HepG2 (cell line): ENCODE data around the gene CKMT2. TPM values are rescaled to one million over a fixed set of nuclear protein-coding genes. Genes with fewer than 3 reads are reported as not detected.

Experiments
- ATAC-seq: fragments of 200-7000 bp; cut with Tn5 transposase; 3 replicates; pipeline ENCODE4 v1.9.1; 2020; ENCODE audit warnings: mild to moderate bottlenecking, moderate library complexity
- BruUV-seq: library from RNA; stranded (reverse); fragments of 400-500 nt; replicated peaks from 2 replicates; lab custom pipeline; 2021; lab: Mats Ljungman, UMichigan
- CTCF ChIA-PET: fragments of 300-600 bp; formaldehyde crosslinking; extraction: SDS; loops from one replicate; lab custom pipeline; 2021; ENCODE audit warnings: low total read pairs, inconsistent platforms, low intra/inter-chr PET ratio; lab: Yijun Ruan, JAX
- POLR2A ChIA-PET: fragments of 350-600 bp; sonication (Branson Sonifier 250); formaldehyde crosslinking; loops from one replicate; lab custom pipeline; 2020; ENCODE audit warnings: antibody characterized with exemption, inconsistent platforms; lab: Yijun Ruan, JAX
- DNase-seq: peaks from one replicate; pipeline ENCODE4 v3.0.0-alpha.2; 2015; ENCODE audit warnings: low spot score
- FAIRE-seq: peaks from 3 replicates; lab custom pipeline; 2011; peaks lifted over from hg19 to GRCh38; lab: Jason Lieb, UNC
- H2AFZ ChIP-seq: one replicate; pipeline ENCODE4 v1.6.1; 2011; ENCODE audit warnings: low read length, inconsistent platforms
- H3K27ac ChIP-seq: fragments of 300-600 bp; 3 replicates; pipeline ENCODE4 v1.8.0; 2011; ENCODE audit warnings: mixed run types, mild to moderate bottlenecking, mixed read lengths, low read length, inconsistent platforms; ENCODE audit not compliant: insufficient read depth; ENCODE audit errors: extremely low read length
- H3K27me3 ChIP-seq, 2 experiments: fragments of 200-600 bp in 1 of 2; 2 replicates in 1 of 2; 3 replicates in 1 of 2; pipeline versions ENCODE4 v1.6.0 to v1.8.0; 2011; ENCODE audit warnings: low read length in 2 of 2, mild to moderate bottlenecking in 2 of 2, moderate library complexity in 2 of 2, inconsistent platforms in 1 of 2; ENCODE audit not compliant: insufficient read depth in 2 of 2, control insufficient read depth in 1 of 2
- H3K36me3 ChIP-seq, 2 experiments: fragments of 200-600 bp in 1 of 2; replicated peaks in 1 of 2; 2 replicates in 1 of 2; 3 replicates in 1 of 2; pipeline versions ENCODE4 v1.5.1 to v1.8.0; 2011; ENCODE audit warnings: low read length in 2 of 2, inconsistent platforms in 1 of 2; ENCODE audit not compliant: insufficient read depth in 2 of 2, control insufficient read depth in 1 of 2
- H3K4me1 ChIP-seq: 2 replicates; pipeline ENCODE4 v1.5.1; 2012; ENCODE audit warnings: low read length, inconsistent platforms; ENCODE audit not compliant: insufficient read depth
- H3K4me2 ChIP-seq: 2 replicates; pipeline ENCODE4 v1.6.0; 2011; ENCODE audit warnings: low read depth, low read length, inconsistent platforms
- H3K4me3 ChIP-seq, 3 experiments: fragments of 200-600 bp in 1 of 3; sonication (generic), shearing (Covaris generic) in 1 of 3; replicated peaks in 1 of 3; 2 replicates each; pipeline ENCODE4 v1.5.1; 2011 to 2016; ENCODE audit warnings: low read length in 3 of 3, inconsistent platforms in 2 of 3, low read depth in 2 of 3, mild to moderate bottlenecking in 2 of 3, control low read depth in 1 of 3, mixed read lengths in 1 of 3; ENCODE audit not compliant: insufficient read depth in 1 of 3
- H3K79me2 ChIP-seq: one replicate; pipeline ENCODE4 v1.6.1; 2011; ENCODE audit warnings: low read length, inconsistent platforms; ENCODE audit not compliant: insufficient read depth
- H3K9ac ChIP-seq: 2 replicates; pipeline ENCODE4 v1.6.0; 2011; ENCODE audit warnings: mild to moderate bottlenecking, low read depth, low read length, inconsistent platforms; ENCODE audit not compliant: insufficient read depth
- H3K9me3 ChIP-seq: 2 replicates; pipeline ENCODE4 v1.5.1; 2012; ENCODE audit warnings: mild to moderate bottlenecking, low read length
- H4K20me1 ChIP-seq: 2 replicates; pipeline ENCODE4 v1.6.0; 2011; ENCODE audit warnings: inconsistent platforms, mild to moderate bottlenecking, low read length, moderate library complexity; ENCODE audit not compliant: insufficient read depth
- HNRNPK ChIP-seq: fragments of 200-400 bp; formaldehyde crosslinking; IDR thresholded peaks from 2 replicates; pipeline ENCODE4 v1.6.1; 2018; ENCODE audit warnings: low read length, low read depth, moderate library complexity, mild to moderate bottlenecking; ENCODE audit not compliant: poor library complexity, severe bottlenecking
- KAT2B ChIP-seq: fragments of 150-350 bp; IDR thresholded peaks from 2 replicates; pipeline ENCODE4 v1.6.1; 2014; ENCODE audit warnings: low read depth, low read length, borderline replicate concordance
- KDM3A ChIP-seq: IDR thresholded peaks from 2 replicates; pipeline ENCODE4 v1.6.1; 2018; ENCODE audit warnings: low read depth, missing compliant biosample characterization
- KDM6A ChIP-seq: IDR thresholded peaks from 2 replicates; pipeline ENCODE4 v1.6.1; 2016; ENCODE audit warnings: low read depth
- KMT2B ChIP-seq: IDR thresholded peaks from 2 replicates; pipeline ENCODE4 v1.6.1; 2016; ENCODE audit warnings: missing genetic modification reagents, missing compliant biosample characterization
- RBM39 ChIP-seq: fragments of 200-400 bp; formaldehyde crosslinking; IDR thresholded peaks from one replicate; pipeline ENCODE4 v1.6.1; 2018; ENCODE audit warnings: antibody characterized with exemption, mild to moderate bottlenecking, low read depth, low read length; ENCODE audit not compliant: poor library complexity, severe bottlenecking
- ZNF451 ChIP-seq: sonication (generic); formaldehyde crosslinking; IDR thresholded peaks from 2 replicates; pipeline ENCODE4 v1.5.0; 2020; ENCODE audit warnings: mild to moderate bottlenecking, missing genetic modification reagents
- ZNF530 ChIP-seq: sonication (generic); formaldehyde crosslinking; IDR thresholded peaks from 2 replicates; pipeline ENCODE4 v1.5.0; 2020; ENCODE audit warnings: low read depth, mild to moderate bottlenecking, missing genetic modification reagents
- ZNF562 ChIP-seq: sonication (generic); formaldehyde crosslinking; IDR thresholded peaks from 2 replicates; pipeline ENCODE4 v1.8.0; 2022; ENCODE audit warnings: missing genetic modification reagents, borderline replicate concordance
- ZNF567 ChIP-seq: sonication (generic); formaldehyde crosslinking; IDR thresholded peaks from 2 replicates; pipeline ENCODE4 v1.8.1; 2023; ENCODE audit warnings: mild to moderate bottlenecking, missing genetic modification reagents, borderline replicate concordance
- ZNF589 ChIP-seq: sonication (generic); formaldehyde crosslinking; conservative IDR thresholded peaks from 2 replicates; pipeline ENCODE4 v1.8.0; 2022; ENCODE audit warnings: mild to moderate bottlenecking, moderate library complexity, missing genetic modification reagents
- ZSCAN21 ChIP-seq: sonication (generic); formaldehyde crosslinking; IDR thresholded peaks from 2 replicates; pipeline ENCODE4 v1.8.0; 2022; ENCODE audit warnings: mild to moderate bottlenecking, missing genetic modification reagents, moderate library complexity, borderline replicate concordance
- WGBS: methylation state at CpG from one replicate; pipeline ENCODE4 v1.1.6; 2017; ENCODE audit warnings: low lambda C conversion rate; 5-methylcytosine and 5-hydroxymethylcytosine counted together
- in situ Hi-C: cut with HindIII; loops from 2 replicates; pipeline ENCODE4 v1.10.0; 2017; ENCODE audit warnings: low pct_unique_long_range_greater_than_20kb; ENCODE audit not compliant: extremely low pct_ligation_motif_present
- intact Hi-C: fragments of 100-400 bp; cut with micrococcal nuclease; formaldehyde crosslinking; loops from one replicate; pipeline ENCODE4 v1.10.0; 2022; ENCODE audit not compliant: unreplicated experiment
- polyA plus RNA-seq, 8 experiments: library from polyadenylated mRNA; depleted of rRNA in 3 of 8; stranded (reverse) in 7 of 8; unstranded in 1 of 8; fragments of >200 nt; fragmentation: Illumina TruSeq in 4 of 8; extraction: Trizol in 4 of 8; gene quantifications; 2 replicates each; pipeline versions ENCODE4 v1.2.1 to v1.2.3, GENCODE V29; 2011 to 2016; ENCODE audit warnings: low read depth in 4 of 8, missing spikeins in 1 of 8, mixed read lengths in 1 of 8; ENCODE audit not compliant: insufficient read depth in 1 of 8
- total RNA-seq, 5 experiments: library from RNA; depleted of rRNA; stranded (reverse); fragments of >200 nt; fragmentation: Illumina TruSeq; extraction: Trizol; gene quantifications; 2 replicates each; pipeline ENCODE4 v1.2.3, GENCODE V29; 2016; ENCODE audit warnings: low read depth in 1 of 5
- TF ChIP-seq, protein P1 (sequence below): sonication (generic); formaldehyde crosslinking; IDR thresholded peaks from 2 replicates; pipeline ENCODE4 v1.9.0; 2021; ENCODE audit warnings: missing genetic modification reagents, borderline replicate concordance
- TF ChIP-seq, protein P2 (sequence below): sonication (generic); formaldehyde crosslinking; IDR thresholded peaks from 2 replicates; pipeline ENCODE4 v1.4.0; 2020; ENCODE audit warnings: missing genetic modification reagents
- TF ChIP-seq, protein P3 (sequence below): IDR thresholded peaks from 2 replicates; pipeline ENCODE4 v1.6.1; 2016; ENCODE audit warnings: mild to moderate bottlenecking

CKMT2 gene
- total and polyA plus RNA-seq, 2 of the 13 experiments (the other 11 are each of a cell fraction or from before 2014, with no cell fraction given), result 1.2 to 8.8 TPM

DNA sequence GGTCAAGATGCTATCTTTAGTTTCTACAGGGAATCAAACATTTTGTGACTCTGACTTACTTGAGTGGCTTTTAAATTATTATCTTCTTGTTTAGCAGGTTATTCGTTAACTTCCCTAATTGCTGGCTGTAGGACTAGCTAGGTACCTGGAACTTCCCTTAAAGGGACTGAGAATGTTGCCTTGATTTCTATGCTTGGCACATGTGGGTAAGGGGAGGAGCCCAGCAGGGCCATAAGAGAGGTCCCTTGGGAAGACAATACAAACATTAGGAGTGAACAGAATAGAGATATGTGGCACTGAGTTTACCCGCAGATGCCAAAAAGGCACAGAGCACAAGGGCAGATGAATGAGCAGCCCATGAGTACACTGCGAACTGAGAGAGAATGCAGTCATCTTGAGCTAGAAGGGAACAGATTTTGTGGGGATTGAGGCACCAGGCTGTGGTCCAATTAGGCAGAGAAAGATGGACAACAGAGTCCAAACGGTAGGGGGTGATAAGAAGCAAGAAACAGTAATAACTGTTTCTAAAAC lies 9.8 kb downstream of the CKMT2 start:
- BruUV-seq, result no TSS peak
- ATAC-seq, result no peak
- Histone ChIP-seq H3K9ac (no peak overlapping the region), H3K79me2 (no peaks in the 10 kb centered on the region), H3K4me3 (no peak overlapping the region), H3K27me3 (no peaks in the 10 kb centered on the region), H4K20me1 (no peaks in the 10 kb centered on the region), H3K9me3 (no peaks in the 10 kb centered on the region), H2AFZ (no peak overlapping the region), H3K4me1 (no peaks in the 10 kb centered on the region), H3K4me2 (no peak overlapping the region), H3K27ac (no peak overlapping the region), H3K36me3 (peaks cover 0 to 5% of the 10 kb centered on the region in 2 experiments; a peak in 1 of 5 replicates)
- in situ Hi-C loops, result no loop called here
- POLR2A ChIA-PET, result no interaction called here
- 94% methylated on average over 4 of the region's 4 CpGs for WGBS
- CTCF ChIA-PET, result no interaction called here
- DNase-seq, result no peak
- TF ChIP-seq KDM3A (CRISPR knock-in tag), result no peak
- no peak for TF ChIP-seq RBM39
- no peak for TF ChIP-seq ZNF451
- TF ChIP-seq ZNF562 (CRISPR knock-in tag), result no peak
- intact Hi-C loops, result no loop called here
- FAIRE-seq, result no peak

DNA sequence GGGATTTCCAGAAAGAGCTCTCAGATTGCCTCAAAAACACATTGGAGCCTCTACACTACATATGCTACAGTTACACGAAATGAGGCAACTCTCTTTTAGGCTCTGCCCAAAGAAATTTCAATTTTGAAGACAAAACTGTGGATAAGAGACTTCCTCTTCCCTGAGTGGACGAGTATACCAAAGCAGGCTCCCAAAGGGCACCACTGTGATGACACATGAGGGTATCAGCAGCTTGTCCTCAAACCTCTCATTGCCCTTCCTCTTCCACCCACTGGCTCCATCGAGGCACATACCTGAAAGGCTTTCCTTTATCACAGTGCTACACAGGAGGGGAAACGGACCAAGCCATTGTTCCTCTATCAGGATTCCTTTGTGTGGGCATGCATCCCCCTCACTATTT lies 11.3 kb downstream of the CKMT2 start:
- Histone ChIP-seq H3K9ac (no peak overlapping the region), H3K9me3 (no peaks in the 10 kb centered on the region), H4K20me1 (no peaks in the 10 kb centered on the region), H2AFZ (no peak overlapping the region), H3K27me3 (no peaks in the 10 kb centered on the region), H3K79me2 (no peaks in the 10 kb centered on the region), H3K27ac (no peak overlapping the region), H3K4me2 (no peak overlapping the region), H3K4me1 (no peaks in the 10 kb centered on the region), H3K36me3 (peaks cover 0 to 5% of the 10 kb centered on the region in 2 experiments; a peak in 1 of 5 replicates), H3K4me3 (no peak overlapping the region)
- in situ Hi-C loops, result no loop called here
- DNase-seq, result no peak
- FAIRE-seq, result no peak
- no TSS peak for BruUV-seq
- ChIA-PET CTCF (no interaction called here), POLR2A (no interaction called here)
- intact Hi-C loops, result no loop called here
- WGBS, result 90% methylated on average over 4 of the region's 4 CpGs
- no peak for ATAC-seq
- TF ChIP-seq, protein P1, sequence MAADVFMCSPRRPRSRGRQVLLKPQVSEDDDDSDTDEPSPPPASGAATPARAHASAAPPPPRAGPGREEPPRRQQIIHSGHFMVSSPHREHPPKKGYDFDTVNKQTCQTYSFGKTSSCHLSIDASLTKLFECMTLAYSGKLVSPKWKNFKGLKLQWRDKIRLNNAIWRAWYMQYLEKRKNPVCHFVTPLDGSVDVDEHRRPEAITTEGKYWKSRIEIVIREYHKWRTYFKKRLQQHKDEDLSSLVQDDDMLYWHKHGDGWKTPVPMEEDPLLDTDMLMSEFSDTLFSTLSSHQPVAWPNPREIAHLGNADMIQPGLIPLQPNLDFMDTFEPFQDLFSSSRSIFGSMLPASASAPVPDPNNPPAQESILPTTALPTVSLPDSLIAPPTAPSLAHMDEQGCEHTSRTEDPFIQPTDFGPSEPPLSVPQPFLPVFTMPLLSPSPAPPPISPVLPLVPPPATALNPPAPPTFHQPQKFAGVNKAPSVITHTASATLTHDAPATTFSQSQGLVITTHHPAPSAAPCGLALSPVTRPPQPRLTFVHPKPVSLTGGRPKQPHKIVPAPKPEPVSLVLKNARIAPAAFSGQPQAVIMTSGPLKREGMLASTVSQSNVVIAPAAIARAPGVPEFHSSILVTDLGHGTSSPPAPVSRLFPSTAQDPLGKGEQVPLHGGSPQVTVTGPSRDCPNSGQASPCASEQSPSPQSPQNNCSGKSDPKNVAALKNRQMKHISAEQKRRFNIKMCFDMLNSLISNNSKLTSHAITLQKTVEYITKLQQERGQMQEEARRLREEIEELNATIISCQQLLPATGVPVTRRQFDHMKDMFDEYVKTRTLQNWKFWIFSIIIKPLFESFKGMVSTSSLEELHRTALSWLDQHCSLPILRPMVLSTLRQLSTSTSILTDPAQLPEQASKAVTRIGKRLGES (CRISPR knock-in tag), result no peak
- TF ChIP-seq, protein P2, sequence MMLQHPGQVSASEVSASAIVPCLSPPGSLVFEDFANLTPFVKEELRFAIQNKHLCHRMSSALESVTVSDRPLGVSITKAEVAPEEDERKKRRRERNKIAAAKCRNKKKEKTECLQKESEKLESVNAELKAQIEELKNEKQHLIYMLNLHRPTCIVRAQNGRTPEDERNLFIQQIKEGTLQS, result no peak
- TF ChIP-seq HNRNPK, result no peak
- TF ChIP-seq ZNF567, result no peak
- TF ChIP-seq, protein P3, sequence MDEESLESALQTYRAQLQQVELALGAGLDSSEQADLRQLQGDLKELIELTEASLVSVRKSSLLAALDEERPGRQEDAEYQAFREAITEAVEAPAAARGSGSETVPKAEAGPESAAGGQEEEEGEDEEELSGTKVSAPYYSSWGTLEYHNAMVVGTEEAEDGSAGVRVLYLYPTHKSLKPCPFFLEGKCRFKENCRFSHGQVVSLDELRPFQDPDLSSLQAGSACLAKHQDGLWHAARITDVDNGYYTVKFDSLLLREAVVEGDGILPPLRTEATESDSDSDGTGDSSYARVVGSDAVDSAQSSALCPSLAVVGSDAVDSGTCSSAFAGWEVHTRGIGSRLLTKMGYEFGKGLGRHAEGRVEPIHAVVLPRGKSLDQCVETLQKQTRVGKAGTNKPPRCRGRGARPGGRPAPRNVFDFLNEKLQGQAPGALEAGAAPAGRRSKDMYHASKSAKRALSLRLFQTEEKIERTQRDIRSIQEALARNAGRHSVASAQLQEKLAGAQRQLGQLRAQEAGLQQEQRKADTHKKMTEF, result no peak
- TF ChIP-seq KMT2B (CRISPR knock-in tag), result no peak
- TF ChIP-seq KDM6A (CRISPR knock-in tag), result no peak
- no peak for TF ChIP-seq KAT2B
- TF ChIP-seq ZNF530, result no peak
- no peak for TF ChIP-seq ZSCAN21 (CRISPR knock-in tag)
- no peak for TF ChIP-seq ZNF589 (CRISPR knock-in tag)
